ENCODE results near the gene ELANE. TPM values are rescaled to one million over a fixed set of nuclear protein-coding genes. Genes with fewer than 3 reads are reported as not detected.

Gene ELANE
- total RNA-seq, 1 experiment from 2014 or later, result not detected

DNA sequence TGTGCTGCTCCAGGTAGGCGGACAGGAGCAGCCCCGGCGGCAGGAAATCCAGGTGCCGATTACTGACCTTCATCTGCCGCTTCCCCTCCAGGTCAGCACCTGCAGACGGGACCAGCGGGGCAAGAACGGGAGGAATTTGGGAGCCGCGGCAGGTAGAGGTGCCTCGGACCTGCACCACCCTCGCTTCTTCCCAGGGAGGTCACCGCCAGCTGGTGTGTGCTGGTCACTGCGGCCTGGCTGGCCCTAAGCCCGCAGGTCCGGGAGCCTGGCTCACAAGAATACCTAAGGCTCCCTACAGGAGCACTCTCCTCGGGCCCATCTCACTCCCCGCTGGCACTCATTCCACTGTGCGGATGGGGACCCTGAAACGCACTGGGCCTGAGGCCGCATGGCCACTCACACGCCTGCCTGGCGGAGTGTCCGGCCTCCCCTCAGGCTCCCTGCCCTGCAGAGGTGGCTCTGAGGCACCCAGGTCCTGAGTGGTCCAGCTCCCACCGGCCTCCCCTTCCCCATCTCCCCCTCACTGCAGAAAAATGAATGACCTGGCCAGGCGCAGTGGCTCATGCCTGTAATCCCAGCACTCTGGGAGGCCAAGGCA is 45.4 kb downstream of the ELANE start:
- Mint-ChIP-seq H3K27ac (ENCODE audit: unreplicated experiment) (no peak overlapping the region), H3K36me3 (ENCODE audit: insufficient read depth, unreplicated experiment) (peaks cover 50% of the 10 kb centered on the region), H3K9me3 (ENCODE audit: unreplicated experiment) (no peaks in the 10 kb centered on the region), H3K27me3 (ENCODE audit: insufficient read depth, unreplicated experiment) (no peaks in the 10 kb centered on the region), H3K4me1 (ENCODE audit: low read depth, unreplicated experiment) (no peaks in the 10 kb centered on the region), H3K4me3 (ENCODE audit: unreplicated experiment) (no peak overlapping the region)
- BruUV-seq (replicated peaks), result no TSS peak
- intact Hi-C loops (cut with micrococcal nuclease; ENCODE audit: unreplicated experiment), result no loop called here
- Histone ChIP-seq H3K27me3 (replicated peaks; ENCODE audit: control insufficient read depth, insufficient read depth, low read length) (no peaks in the 10 kb centered on the region), H3K4me3 (ENCODE audit: low read depth, low read length) (no peak overlapping the region), H3K4me1 (no peaks in the 10 kb centered on the region), H3K9me3 (no peaks in the 10 kb centered on the region), H3K36me3 (ENCODE audit: control insufficient read depth, insufficient read depth, low read length) (no peaks in the 10 kb centered on the region)
- ChIA-PET CTCF (no interaction called here), POLR2A (no interaction called here)
- TF ChIP-seq, protein P1, sequence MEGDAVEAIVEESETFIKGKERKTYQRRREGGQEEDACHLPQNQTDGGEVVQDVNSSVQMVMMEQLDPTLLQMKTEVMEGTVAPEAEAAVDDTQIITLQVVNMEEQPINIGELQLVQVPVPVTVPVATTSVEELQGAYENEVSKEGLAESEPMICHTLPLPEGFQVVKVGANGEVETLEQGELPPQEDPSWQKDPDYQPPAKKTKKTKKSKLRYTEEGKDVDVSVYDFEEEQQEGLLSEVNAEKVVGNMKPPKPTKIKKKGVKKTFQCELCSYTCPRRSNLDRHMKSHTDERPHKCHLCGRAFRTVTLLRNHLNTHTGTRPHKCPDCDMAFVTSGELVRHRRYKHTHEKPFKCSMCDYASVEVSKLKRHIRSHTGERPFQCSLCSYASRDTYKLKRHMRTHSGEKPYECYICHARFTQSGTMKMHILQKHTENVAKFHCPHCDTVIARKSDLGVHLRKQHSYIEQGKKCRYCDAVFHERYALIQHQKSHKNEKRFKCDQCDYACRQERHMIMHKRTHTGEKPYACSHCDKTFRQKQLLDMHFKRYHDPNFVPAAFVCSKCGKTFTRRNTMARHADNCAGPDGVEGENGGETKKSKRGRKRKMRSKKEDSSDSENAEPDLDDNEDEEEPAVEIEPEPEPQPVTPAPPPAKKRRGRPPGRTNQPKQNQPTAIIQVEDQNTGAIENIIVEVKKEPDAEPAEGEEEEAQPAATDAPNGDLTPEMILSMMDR (IDR thresholded peaks at IDR 0.05; ENCODE audit: insufficient read depth in 1 of 2, low read depth in 1 of 2, low read length in 1 of 2, severe bottlenecking in 1 of 2, unreplicated experiment in 1 of 2), result peak; percentile 28
- DNase-seq, result peak in 1 of 2 experiments; percentile 59

DNA sequence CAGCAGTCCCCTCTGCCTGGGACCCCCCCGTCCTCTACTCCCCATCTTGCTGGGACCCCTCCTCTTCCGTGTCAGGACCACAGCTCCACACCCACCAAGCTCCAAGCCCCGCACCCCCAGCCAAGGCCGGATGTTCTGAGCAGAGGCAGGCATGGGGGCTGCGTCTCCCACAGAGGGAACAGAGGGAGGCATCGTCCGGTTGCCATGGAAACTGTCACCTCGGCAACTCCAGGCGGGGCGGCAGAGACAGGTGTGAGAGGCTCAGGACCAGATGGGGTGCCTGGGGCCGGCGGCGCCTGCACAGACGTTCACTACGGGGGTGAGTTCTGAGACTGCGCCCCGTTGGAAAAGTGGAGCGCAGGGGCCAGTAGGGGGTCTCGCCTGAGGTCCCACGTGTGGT is 46.6 kb downstream of the ELANE start:
- peak in 1 of 2 experiments; percentile 53 for DNase-seq
- Mint-ChIP-seq H3K36me3 (ENCODE audit: insufficient read depth, unreplicated experiment) (peaks cover 41% of the 10 kb centered on the region), H3K4me1 (ENCODE audit: low read depth, unreplicated experiment) (no peaks in the 10 kb centered on the region), H3K27ac (ENCODE audit: unreplicated experiment) (no peak overlapping the region), H3K4me3 (ENCODE audit: unreplicated experiment) (no peak overlapping the region), H3K27me3 (ENCODE audit: insufficient read depth, unreplicated experiment) (no peaks in the 10 kb centered on the region), H3K9me3 (ENCODE audit: unreplicated experiment) (no peaks in the 10 kb centered on the region)
- ChIA-PET POLR2A (no interaction called here), CTCF (no interaction called here)
- H3K4me3 ChIP-seq (ENCODE audit: low read depth, low read length), result no peak overlapping the region
- no peaks in the 10 kb centered on the region for H3K36me3 ChIP-seq (ENCODE audit: control insufficient read depth, insufficient read depth, low read length)
- intact Hi-C loops (cut with micrococcal nuclease; ENCODE audit: unreplicated experiment), result no loop called here
- no peaks in the 10 kb centered on the region for H3K9me3 ChIP-seq
- TF ChIP-seq, protein P1 (IDR thresholded peaks at IDR 0.05; ENCODE audit: insufficient read depth in 1 of 2, low read depth in 1 of 2, low read length in 1 of 2, severe bottlenecking in 1 of 2, unreplicated experiment in 1 of 2), result no peak
- H3K4me1 ChIP-seq, result no peaks in the 10 kb centered on the region
- BruUV-seq (replicated peaks), result no TSS peak
- H3K27me3 ChIP-seq (replicated peaks; ENCODE audit: control insufficient read depth, insufficient read depth, low read length), result no peaks in the 10 kb centered on the region

DNA sequence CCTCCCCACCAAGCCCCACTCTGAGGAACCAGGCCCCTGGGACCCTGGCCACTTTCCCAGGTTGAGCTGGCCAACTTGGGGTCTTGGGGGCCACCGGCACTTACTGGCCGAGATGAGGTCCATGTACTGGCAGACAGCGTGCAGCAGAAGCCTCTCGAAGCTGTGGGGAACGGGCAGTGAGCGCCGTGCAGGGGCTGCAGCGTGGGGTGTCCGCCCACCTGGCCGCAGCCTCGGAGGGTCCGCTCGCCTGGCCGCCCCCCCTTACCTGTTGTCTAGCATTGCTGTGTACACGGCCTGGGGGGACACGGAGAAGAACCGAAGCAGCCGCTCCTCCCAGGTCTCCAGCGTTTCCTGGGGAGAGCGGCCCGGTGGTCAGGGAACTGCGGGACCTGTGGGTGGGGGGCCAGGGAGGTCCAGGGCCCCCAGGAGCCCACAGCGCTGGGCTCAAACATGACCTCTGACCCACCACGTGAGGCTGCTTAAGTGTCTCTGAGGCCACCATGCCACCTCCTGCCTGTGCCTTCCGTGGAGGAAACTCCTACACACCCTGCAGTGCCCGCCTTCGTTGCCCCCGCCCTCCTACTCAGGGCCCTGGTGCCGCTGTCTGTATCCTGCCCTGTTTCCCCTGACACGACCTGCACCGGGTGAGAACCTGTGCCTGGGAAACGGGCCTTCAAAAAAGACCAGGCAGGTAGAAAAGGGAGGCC is 47.4 kb downstream of the ELANE start:
- Mint-ChIP-seq H3K9me3 (ENCODE audit: unreplicated experiment) (no peaks in the 10 kb centered on the region), H3K27me3 (ENCODE audit: insufficient read depth, unreplicated experiment) (no peaks in the 10 kb centered on the region), H3K4me3 (ENCODE audit: unreplicated experiment) (no peak overlapping the region), H3K36me3 (ENCODE audit: insufficient read depth, unreplicated experiment) (peaks cover 36% of the 10 kb centered on the region), H3K27ac (ENCODE audit: unreplicated experiment) (no peak overlapping the region), H3K4me1 (ENCODE audit: low read depth, unreplicated experiment) (no peaks in the 10 kb centered on the region)
- ChIA-PET CTCF (interaction anchor here (0.6 kb wide), 1 partner anchor 43 kb away, joined by 10 read pairs; no protein-coding TSS in a partner anchor), POLR2A (no interaction called here)
- no peaks in the 10 kb centered on the region for H3K36me3 ChIP-seq (ENCODE audit: control insufficient read depth, insufficient read depth, low read length)
- H3K4me1 ChIP-seq, result no peaks in the 10 kb centered on the region
- TF ChIP-seq, protein P1 (IDR thresholded peaks at IDR 0.05; ENCODE audit: insufficient read depth in 1 of 2, low read depth in 1 of 2, low read length in 1 of 2, severe bottlenecking in 1 of 2, unreplicated experiment in 1 of 2), result no peak
- no peaks in the 10 kb centered on the region for H3K9me3 ChIP-seq
- BruUV-seq (replicated peaks), result no TSS peak
- H3K27me3 ChIP-seq (replicated peaks; ENCODE audit: control insufficient read depth, insufficient read depth, low read length), result no peaks in the 10 kb centered on the region
- intact Hi-C loops (cut with micrococcal nuclease; ENCODE audit: unreplicated experiment), result no loop called here
- no peak overlapping the region for H3K4me3 ChIP-seq (ENCODE audit: low read depth, low read length)
- no peak for DNase-seq

All from Caco-2 (cell line).